H1 (cell line): ENCODE data around the gene CDH22.

ENCODE experiments used
- BRCA1 ChIP-seq: IDR thresholded peaks from 2 replicates; pipeline ENCODE4 v1.6.1; 2012; ENCODE audit warnings: low read depth, low read length, improper control_type of control experiment
- CHD2 ChIP-seq: IDR thresholded peaks from 2 replicates; pipeline ENCODE4 v1.6.1; 2012; ENCODE audit warnings: low read length, improper control_type of control experiment
- EZH2 ChIP-seq: fragments of 200-600 bp; sonication (generic); IDR thresholded peaks from 2 replicates; pipeline ENCODE4 v1.7.1; 2012; ENCODE audit warnings: low read depth, mild to moderate bottlenecking, moderate library complexity, low read length, inconsistent platforms; ENCODE audit not compliant: severe bottlenecking
- GABPA ChIP-seq: IDR thresholded peaks from 2 replicates; pipeline ENCODE4 v1.6.1; 2011; ENCODE audit warnings: mild to moderate bottlenecking, low read length, moderate library complexity, borderline replicate concordance; ENCODE audit not compliant: insufficient read depth
- HDAC2 ChIP-seq, 2 experiments: fragments of 300-600 bp in 1 of 2; sonication (generic) in 1 of 2; IDR thresholded peaks; 2 replicates each; pipeline ENCODE4 v1.6.1; 2011 to 2012; ENCODE audit warnings: low read depth in 2 of 2, low read length in 2 of 2, mild to moderate bottlenecking in 2 of 2, moderate library complexity in 2 of 2, borderline replicate concordance in 1 of 2, inconsistent platforms in 1 of 2
- NRF1 ChIP-seq: IDR thresholded peaks from 2 replicates; pipeline ENCODE4 v1.6.1; 2011; ENCODE audit warnings: mild to moderate bottlenecking, low read depth, low read length, improper control_type of control experiment
- POLR2A ChIP-seq, 2 experiments: IDR thresholded peaks; 1 replicate in 1 of 2; 2 replicates in 1 of 2; pipeline ENCODE4 v1.6.1; 2011; ENCODE audit warnings: low read depth in 2 of 2, low read length in 2 of 2, mild to moderate bottlenecking in 2 of 2; ENCODE audit errors: control extremely low read depth in 1 of 2
- POLR2AphosphoS5 ChIP-seq: IDR thresholded peaks from 2 replicates; pipeline ENCODE4 v1.6.1; 2011; ENCODE audit warnings: low read depth, low read length
- RAD21 ChIP-seq, 2 experiments: IDR thresholded peaks in 1 of 2; conservative IDR thresholded peaks in 1 of 2; 2 replicates each; pipeline ENCODE4 v1.6.1; 2011; ENCODE audit warnings: low read depth in 2 of 2, low read length in 2 of 2, improper control_type of control experiment in 1 of 2, inconsistent platforms in 1 of 2, mild to moderate bottlenecking in 1 of 2, moderate library complexity in 1 of 2
- SP2 ChIP-seq: IDR thresholded peaks from 2 replicates; pipeline ENCODE4 v1.6.1; 2012; ENCODE audit warnings: mild to moderate bottlenecking, low read length, inconsistent platforms
- TBP ChIP-seq: IDR thresholded peaks from 2 replicates; pipeline ENCODE4 v1.6.1; 2011; ENCODE audit warnings: low read depth, low read length, improper control_type of control experiment
- TF ChIP-seq, protein P1 (sequence below), 3 experiments: IDR thresholded peaks; 1 replicate in 2 of 3; 2 replicates in 1 of 3; pipeline versions ENCODE4 v1.5.1 to v1.6.1; 2011; ENCODE audit warnings: low read length in 3 of 3, mild to moderate bottlenecking in 3 of 3, inconsistent platforms in 2 of 3, low read depth in 1 of 3, moderate library complexity in 1 of 3; ENCODE audit not compliant: insufficient read depth in 1 of 3; ENCODE audit errors: control extremely low read depth in 1 of 3
- TF ChIP-seq, protein P2 (sequence below): IDR thresholded peaks from 2 replicates; pipeline ENCODE4 v1.6.1; 2012; ENCODE audit warnings: inconsistent platforms

DNA sequence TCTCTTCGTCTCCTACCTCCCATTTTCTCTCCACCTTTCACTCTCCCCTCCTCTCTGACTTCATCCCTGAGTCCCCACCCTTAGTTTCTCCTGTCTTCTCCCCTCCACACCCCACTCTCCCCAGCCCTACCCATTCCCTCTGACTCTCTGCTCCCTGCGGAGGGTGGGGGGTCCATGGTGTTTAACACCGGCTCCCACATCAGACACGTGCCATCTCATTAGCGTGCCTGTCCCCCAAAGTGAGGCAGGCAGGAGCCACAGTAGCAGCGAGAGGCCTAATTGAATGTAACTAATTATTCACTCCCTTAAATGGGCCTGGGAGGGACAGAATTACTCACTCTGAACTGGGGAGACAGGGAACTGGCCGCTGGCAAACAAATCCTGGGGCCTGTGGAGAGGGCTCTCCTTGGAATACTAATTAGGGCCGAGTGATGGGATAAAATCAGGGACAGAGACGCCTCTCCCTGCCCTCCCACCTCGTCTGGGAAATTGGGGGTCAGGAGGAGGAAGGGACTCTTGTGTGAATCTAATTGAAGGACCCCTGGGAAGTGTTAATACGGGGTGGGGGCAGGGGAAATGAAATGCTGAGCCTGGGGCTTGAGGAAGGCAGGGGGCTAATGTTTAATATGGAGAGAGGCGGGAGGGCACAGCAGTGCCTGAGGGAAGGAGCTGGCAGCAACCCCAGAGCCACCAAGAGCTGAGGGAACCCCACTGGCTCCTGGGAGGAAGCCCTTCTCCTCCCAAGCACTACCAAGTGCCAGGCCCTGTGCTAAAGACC is 172.3 kb downstream of the CDH22 start:
- TF ChIP-seq BRCA1 (no peak), SP2 (no peak), EZH2 (no peak), GABPA (no peak), POLR2AphosphoS5 (no peak), CHD2 (no peak), TBP (no peak), RAD21 (IDR thresholded peaks at IDR 0.05 in 1 of 2, conservative IDR thresholded peaks at IDR 0.05 in 1 of 2; ENCODE audit: low read depth in 2 of 2, low read length in 2 of 2) (no peak), HDAC2 (IDR thresholded peaks at IDR 0.05; ENCODE audit: borderline replicate concordance in 1 of 2, low read depth in 2 of 2, low read length in 2 of 2) (no peak), POLR2A (IDR thresholded peaks at IDR 0.05; ENCODE audit: control extremely low read depth in 1 of 2, low read depth in 2 of 2, low read length in 2 of 2) (no peak), NRF1 (no peak)
- TF ChIP-seq, protein P1, sequence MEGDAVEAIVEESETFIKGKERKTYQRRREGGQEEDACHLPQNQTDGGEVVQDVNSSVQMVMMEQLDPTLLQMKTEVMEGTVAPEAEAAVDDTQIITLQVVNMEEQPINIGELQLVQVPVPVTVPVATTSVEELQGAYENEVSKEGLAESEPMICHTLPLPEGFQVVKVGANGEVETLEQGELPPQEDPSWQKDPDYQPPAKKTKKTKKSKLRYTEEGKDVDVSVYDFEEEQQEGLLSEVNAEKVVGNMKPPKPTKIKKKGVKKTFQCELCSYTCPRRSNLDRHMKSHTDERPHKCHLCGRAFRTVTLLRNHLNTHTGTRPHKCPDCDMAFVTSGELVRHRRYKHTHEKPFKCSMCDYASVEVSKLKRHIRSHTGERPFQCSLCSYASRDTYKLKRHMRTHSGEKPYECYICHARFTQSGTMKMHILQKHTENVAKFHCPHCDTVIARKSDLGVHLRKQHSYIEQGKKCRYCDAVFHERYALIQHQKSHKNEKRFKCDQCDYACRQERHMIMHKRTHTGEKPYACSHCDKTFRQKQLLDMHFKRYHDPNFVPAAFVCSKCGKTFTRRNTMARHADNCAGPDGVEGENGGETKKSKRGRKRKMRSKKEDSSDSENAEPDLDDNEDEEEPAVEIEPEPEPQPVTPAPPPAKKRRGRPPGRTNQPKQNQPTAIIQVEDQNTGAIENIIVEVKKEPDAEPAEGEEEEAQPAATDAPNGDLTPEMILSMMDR (IDR thresholded peaks at IDR 0.05; ENCODE audit: control extremely low read depth in 1 of 3, insufficient read depth in 1 of 3, low read depth in 1 of 3, low read length in 3 of 3): no peak
- TF ChIP-seq, protein P2, sequence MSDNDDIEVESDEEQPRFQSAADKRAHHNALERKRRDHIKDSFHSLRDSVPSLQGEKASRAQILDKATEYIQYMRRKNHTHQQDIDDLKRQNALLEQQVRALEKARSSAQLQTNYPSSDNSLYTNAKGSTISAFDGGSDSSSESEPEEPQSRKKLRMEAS: no peak
